HG02759 (cell line): ENCODE data around the gene MUC3A.

ENCODE experiments used
- ATAC-seq: cut with Tn5 transposase; IDR thresholded peaks from one replicate; pipeline ENCODE4 v1.9.1; 2021; ENCODE audit warnings: mild to moderate bottlenecking, moderate library complexity; ENCODE audit not compliant: unreplicated experiment

Gene MUC3A

GRCh38 chr7:101015626-101016025 lies 66.3 kb downstream of the MUC3A start:
- ATAC-seq, result no peak

- peak; percentile 81 for ATAC-seq
These were observed 67.9 kb downstream of the MUC3A start for GRCh38 chr7:101017064-101017777.
